NB4 (cell line): Measurements from ENCODE around the gene UHRF1.

Experiments
- DNase-seq: peaks from one replicate; pipeline ENCODE4 v3.0.0; 2010; ENCODE audit warnings: low read depth
- H3K4me3 ChIP-seq: one replicate; pipeline ENCODE4 v1.5.1; 2011; ENCODE audit warnings: mild to moderate bottlenecking, low read depth, low read length, moderate library complexity
- CTCF ChIP-seq: IDR thresholded peaks from one replicate; pipeline ENCODE4 v1.5.1; 2012; ENCODE audit warnings: low read depth, low read length
- MAX ChIP-seq: IDR thresholded peaks from 2 replicates; pipeline ENCODE4 v1.6.1; 2011; ENCODE audit warnings: low read depth, low read length
- MYC ChIP-seq: IDR thresholded peaks from 2 replicates; pipeline ENCODE4 v1.6.1; 2011; ENCODE audit warnings: low read depth, low read length
- POLR2A ChIP-seq: IDR thresholded peaks from 2 replicates; pipeline ENCODE4 v1.6.1; 2011; ENCODE audit warnings: mild to moderate bottlenecking; ENCODE audit not compliant: insufficient read length; ENCODE audit errors: extremely low read depth

UHRF1 gene

DNA sequence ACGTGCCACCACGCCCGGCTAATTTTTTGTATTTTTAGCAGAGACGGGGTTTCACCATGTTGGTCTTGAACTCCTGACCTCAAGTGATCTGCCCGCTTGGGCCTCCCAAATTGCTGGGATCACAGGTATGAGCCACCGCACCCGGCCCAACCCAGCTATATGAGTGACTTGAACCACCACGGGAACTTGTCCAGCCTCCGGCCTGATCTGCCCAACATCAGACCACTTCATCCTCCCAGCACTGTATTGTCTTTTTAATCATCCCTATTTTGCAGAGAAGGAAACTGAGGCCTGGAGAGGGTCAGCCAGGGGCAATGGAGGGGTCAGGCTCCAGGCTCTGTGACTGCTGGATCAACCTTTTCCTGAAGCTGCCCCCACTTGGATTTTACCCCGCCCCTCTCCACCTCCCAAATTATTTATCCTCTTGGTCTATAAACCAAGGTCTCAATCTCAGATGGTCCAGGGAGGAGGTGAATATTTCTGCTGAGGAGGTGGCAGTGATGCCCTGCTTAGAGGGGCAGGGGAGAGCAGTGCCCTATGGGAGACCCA is 40.9 kb upstream of the UHRF1 start:
- TF ChIP-seq MYC (no peak), POLR2A (no peak), MAX (no peak), CTCF (no peak)
- no peak for DNase-seq
- no peak overlapping the region for H3K4me3 ChIP-seq

GRCh38 chr19:4870025-4870700 is 39.1 kb upstream of the UHRF1 start:
- DNase-seq, result peak; percentile 93
- H3K4me3 ChIP-seq, result no peak overlapping the region
- TF ChIP-seq MYC (no peak), POLR2A (no peak), MAX (no peak), CTCF (no peak)

DNA sequence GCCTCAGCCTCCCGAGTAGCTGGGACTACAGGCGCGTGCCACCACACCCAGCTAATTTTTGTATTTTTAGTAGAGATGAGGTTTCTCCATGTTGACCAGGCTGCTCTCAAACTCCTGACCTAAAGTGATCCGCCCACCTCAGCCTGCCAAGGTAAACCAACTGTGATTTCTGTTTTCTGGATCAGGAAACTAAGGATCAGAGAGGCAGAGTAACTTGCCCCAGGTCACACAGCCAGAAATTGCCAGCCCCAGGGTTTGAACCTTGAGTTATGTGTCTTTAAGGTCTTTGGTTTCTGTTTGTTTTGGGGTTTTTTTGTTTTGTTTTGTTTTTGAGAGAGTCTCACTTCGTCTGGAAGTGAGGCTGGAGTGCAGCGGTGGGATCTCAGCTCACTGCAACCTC is 37.6 kb upstream of the UHRF1 start:
- TF ChIP-seq POLR2A (no peak), MAX (no peak), MYC (no peak), CTCF (no peak)
- no peak for DNase-seq
- no peak overlapping the region for H3K4me3 ChIP-seq

- no peak for TF ChIP-seq CTCF
- no peak for TF ChIP-seq POLR2A
- TF ChIP-seq MYC, result no peak
- no peak for TF ChIP-seq MAX
- no peak overlapping the region for H3K4me3 ChIP-seq
- DNase-seq, result no peak
Observed at GRCh38 chr19:4873930-4874329, 35.4 kb upstream of the UHRF1 start.

GRCh38 chr19:4877753-4878490 is 31.4 kb upstream of the UHRF1 start:
- H3K4me3 ChIP-seq, result no peak overlapping the region
- TF ChIP-seq POLR2A, result no peak
- no peak for TF ChIP-seq CTCF
- no peak for TF ChIP-seq MAX
- no peak for TF ChIP-seq MYC
- no peak for DNase-seq
